ENCODE measurements around the gene CYP24A1. TPM values are rescaled to one million over a fixed set of nuclear protein-coding genes. Genes with fewer than 3 reads are reported as not detected.

The CYP24A1 gene
- total RNA-seq, 6 experiments from 2014 or later, result not detected

DNA sequence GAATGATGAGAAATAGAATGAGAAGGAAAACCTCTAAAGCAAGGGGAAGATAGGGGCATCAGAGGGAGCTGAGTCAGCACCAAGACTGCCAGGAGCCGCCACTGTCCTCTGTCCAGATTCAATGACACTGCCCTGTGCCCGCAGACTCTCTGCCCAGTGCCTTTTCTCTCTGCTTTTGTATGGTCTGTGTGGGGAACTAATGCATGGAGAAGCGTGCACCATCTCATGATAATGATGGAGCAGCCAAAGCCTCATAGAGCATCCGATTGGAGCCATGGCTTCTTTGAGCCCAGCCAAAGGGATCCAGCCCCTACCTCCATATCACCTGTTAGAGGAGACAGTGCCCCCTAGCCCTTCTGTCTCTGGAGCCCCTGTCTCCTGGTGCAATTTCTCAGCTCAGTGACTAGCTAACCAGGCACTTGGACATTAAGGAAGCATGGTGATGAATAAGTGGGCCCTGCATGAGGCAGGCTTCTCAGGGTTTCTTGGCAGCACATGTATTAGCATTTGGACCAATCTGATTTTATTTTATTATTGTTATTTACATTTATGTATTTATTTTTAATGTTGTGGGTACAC, 27.6 kb upstream of the CYP24A1 start:
- WGBS (ENCODE audit: insufficient coverage, low coverage, low lambda C conversion rate, missing lambda C conversion rate), result 60% methylated on average over 1 of the region's 4 CpGs
- Histone ChIP-seq H3K4me1 (no peaks in the 10 kb centered on the region), H3K27me3 (no peaks in the 10 kb centered on the region), H3K36me3 (no peaks in the 10 kb centered on the region), H3K9me3 (no peaks in the 10 kb centered on the region), H3K4me3 (no peak overlapping the region), H3K27ac (no peak overlapping the region)
- intact Hi-C loops (cut with DNase I), result loop anchor here in 1 of 2 donors (5.0 kb wide), 1 partner anchor 104 kb away; no protein-coding TSS in a partner anchor
- DNase-seq, result no peak
- ATAC-seq, result no peak
- TF ChIP-seq CTCF (IDR thresholded peaks at IDR 0.05) (no peak), POLR2A (IDR thresholded peaks at IDR 0.05) (no peak)

GRCh38 chr20:54200487-54201267, 26.9 kb upstream of the CYP24A1 start:
- WGBS (ENCODE audit: insufficient coverage, low coverage, low lambda C conversion rate, missing lambda C conversion rate), result 77% methylated on average over 6 of the region's 7 CpGs

GRCh38 chr20:54199721-54200176, 26.0 kb upstream of the CYP24A1 start:
- H3K4me3 ChIP-seq, result no peak overlapping the region
- H3K27me3 ChIP-seq, result no peaks in the 10 kb centered on the region
- no peaks in the 10 kb centered on the region for H3K36me3 ChIP-seq
- intact Hi-C loops (cut with DNase I), result loop anchor here (2.0 to 5.0 kb wide), 2 partner anchors 101 to 102 kb away; no protein-coding TSS in a partner anchor
- ATAC-seq, result peak; percentile 87 to 90 (median 88)
- no peaks in the 10 kb centered on the region for H3K4me1 ChIP-seq
- 7% methylated on average over 7 of the region's 7 CpGs for WGBS (ENCODE audit: insufficient coverage, low coverage, low lambda C conversion rate, missing lambda C conversion rate)
- H3K27ac ChIP-seq, result no peak overlapping the region
- no peaks in the 10 kb centered on the region for H3K9me3 ChIP-seq
- no peak for TF ChIP-seq POLR2A (IDR thresholded peaks at IDR 0.05)
- peak; percentile 84 to 94 (median 90) for TF ChIP-seq CTCF (IDR thresholded peaks at IDR 0.05)
- DNase-seq, result peak; percentile 69 to 78 (median 78)

More at GRCh38 chr20:54200487-54201267, 26.9 kb upstream of the CYP24A1 start:
- Histone ChIP-seq H3K9me3 (no peaks in the 10 kb centered on the region), H3K4me1 (no peaks in the 10 kb centered on the region), H3K27me3 (no peaks in the 10 kb centered on the region), H3K36me3 (no peaks in the 10 kb centered on the region), H3K4me3 (no peak overlapping the region), H3K27ac (no peak overlapping the region)
- DNase-seq (no peak), ATAC-seq (no peak)
- TF ChIP-seq CTCF (IDR thresholded peaks at IDR 0.05) (no peak), POLR2A (IDR thresholded peaks at IDR 0.05) (no peak)
- intact Hi-C loops (cut with DNase I), result loop anchor here in 1 of 2 donors (5.0 kb wide), 1 partner anchor 103 kb away; no protein-coding TSS in a partner anchor

DNA sequence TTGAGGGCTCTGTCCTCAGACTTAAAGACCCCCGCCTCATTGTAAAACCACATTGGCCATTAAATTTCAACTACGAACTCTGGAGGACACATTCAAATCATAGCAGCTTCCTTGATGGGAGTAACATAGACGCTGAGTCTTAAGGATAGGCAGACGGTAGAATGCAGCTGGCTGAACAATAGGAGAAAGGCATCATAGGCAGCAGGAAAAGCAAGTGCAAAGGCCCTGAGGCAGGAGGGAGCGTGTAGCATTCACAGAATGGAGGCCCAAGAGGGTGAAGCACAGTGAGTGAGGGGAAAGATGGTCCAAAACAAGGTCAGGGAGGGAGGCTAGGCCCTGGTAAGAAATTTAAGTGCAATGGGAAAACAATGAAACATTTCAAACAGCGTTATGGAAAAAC, 25.5 kb upstream of the CYP24A1 start:
- Histone ChIP-seq H3K4me1 (no peaks in the 10 kb centered on the region), H3K27me3 (no peaks in the 10 kb centered on the region), H3K36me3 (no peaks in the 10 kb centered on the region), H3K9me3 (no peaks in the 10 kb centered on the region), H3K4me3 (no peak overlapping the region), H3K27ac (no peak overlapping the region)
- intact Hi-C loops (cut with DNase I), result loop anchor here in 1 of 2 donors (2.0 kb wide), 1 partner anchor 100 kb away; no protein-coding TSS in a partner anchor
- 55% methylated on average over 6 of the region's 6 CpGs for WGBS (ENCODE audit: insufficient coverage, low coverage, low lambda C conversion rate, missing lambda C conversion rate)
- TF ChIP-seq CTCF (IDR thresholded peaks at IDR 0.05) (no peak), POLR2A (IDR thresholded peaks at IDR 0.05) (no peak)
- ATAC-seq (no peak), DNase-seq (no peak)
